MM.1S (cell line): ENCODE results near the gene R3HDM1.

ENCODE experiments used
- CTCF ChIP-seq: fragments of 300-600 bp; sonication (generic); IDR thresholded peaks from 2 replicates; pipeline ENCODE4 v1.5.1; 2016; ENCODE audit warnings: antibody characterized with exemption, low read length, mixed read lengths
- EZH2phosphoT487 ChIP-seq: fragments of 300-600 bp; sonication (generic); IDR thresholded peaks from 2 replicates; pipeline ENCODE4 v1.6.1; 2018; ENCODE audit warnings: antibody characterized with exemption, low read length

- TF ChIP-seq CTCF (no peak), EZH2phosphoT487 (no peak)
Measured at GRCh38 chr2:135662088-135662487, 130.8 kb downstream of the R3HDM1 start.
